ENCODE results near the gene ITSN2. TPM values are rescaled to one million over a fixed set of nuclear protein-coding genes. Genes with fewer than 3 reads are reported as not detected.

The ITSN2 gene
- total and polyA plus RNA-seq, 12 donors = 35.1 to 108 (median 59.8) TPM

DNA sequence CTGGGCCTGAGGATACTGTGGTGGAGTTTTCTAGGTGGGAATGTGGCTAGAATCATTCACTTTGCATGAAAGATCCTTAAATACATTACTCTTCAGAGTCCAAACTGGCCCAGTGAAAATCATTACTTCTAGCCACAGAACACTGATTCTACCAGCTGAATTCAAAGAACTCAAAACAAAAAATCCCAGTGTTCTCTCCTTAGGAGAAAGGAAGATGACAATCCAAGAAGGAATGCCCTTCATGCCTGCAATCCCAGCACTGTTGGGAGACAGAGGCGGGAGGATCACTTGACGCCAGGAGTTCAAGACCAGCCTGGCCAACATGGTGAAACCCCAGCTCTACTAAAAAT is 150.3 kb downstream of the ITSN2 start:
- TF ChIP-seq, protein P1, sequence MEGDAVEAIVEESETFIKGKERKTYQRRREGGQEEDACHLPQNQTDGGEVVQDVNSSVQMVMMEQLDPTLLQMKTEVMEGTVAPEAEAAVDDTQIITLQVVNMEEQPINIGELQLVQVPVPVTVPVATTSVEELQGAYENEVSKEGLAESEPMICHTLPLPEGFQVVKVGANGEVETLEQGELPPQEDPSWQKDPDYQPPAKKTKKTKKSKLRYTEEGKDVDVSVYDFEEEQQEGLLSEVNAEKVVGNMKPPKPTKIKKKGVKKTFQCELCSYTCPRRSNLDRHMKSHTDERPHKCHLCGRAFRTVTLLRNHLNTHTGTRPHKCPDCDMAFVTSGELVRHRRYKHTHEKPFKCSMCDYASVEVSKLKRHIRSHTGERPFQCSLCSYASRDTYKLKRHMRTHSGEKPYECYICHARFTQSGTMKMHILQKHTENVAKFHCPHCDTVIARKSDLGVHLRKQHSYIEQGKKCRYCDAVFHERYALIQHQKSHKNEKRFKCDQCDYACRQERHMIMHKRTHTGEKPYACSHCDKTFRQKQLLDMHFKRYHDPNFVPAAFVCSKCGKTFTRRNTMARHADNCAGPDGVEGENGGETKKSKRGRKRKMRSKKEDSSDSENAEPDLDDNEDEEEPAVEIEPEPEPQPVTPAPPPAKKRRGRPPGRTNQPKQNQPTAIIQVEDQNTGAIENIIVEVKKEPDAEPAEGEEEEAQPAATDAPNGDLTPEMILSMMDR (IDR thresholded peaks at IDR 0.05) = no peak
- no peak for TF ChIP-seq POLR2A (IDR thresholded peaks at IDR 0.05)
- 86 to 100% (median 93%) methylated on average over 2 of the region's 2 CpGs for WGBS, 4 donors
- Histone ChIP-seq H3K27ac (no peak overlapping the region), H3K4me3 (no peak overlapping the region), H3K9me3 (replicated peaks in 1 of 3) (no peaks in the 10 kb centered on the region), H3K4me1 (replicated peaks in 1 of 2) (no peaks in the 10 kb centered on the region), H3K27me3 (no peaks in the 10 kb centered on the region), H3K36me3 (replicated peaks in 1 of 2) (peaks cover 0 to 74% of the 10 kb centered on the region in 2 donors)
- intact Hi-C loops (cut with DNase I) = no loop called here
- no peak for DNase-seq

DNA sequence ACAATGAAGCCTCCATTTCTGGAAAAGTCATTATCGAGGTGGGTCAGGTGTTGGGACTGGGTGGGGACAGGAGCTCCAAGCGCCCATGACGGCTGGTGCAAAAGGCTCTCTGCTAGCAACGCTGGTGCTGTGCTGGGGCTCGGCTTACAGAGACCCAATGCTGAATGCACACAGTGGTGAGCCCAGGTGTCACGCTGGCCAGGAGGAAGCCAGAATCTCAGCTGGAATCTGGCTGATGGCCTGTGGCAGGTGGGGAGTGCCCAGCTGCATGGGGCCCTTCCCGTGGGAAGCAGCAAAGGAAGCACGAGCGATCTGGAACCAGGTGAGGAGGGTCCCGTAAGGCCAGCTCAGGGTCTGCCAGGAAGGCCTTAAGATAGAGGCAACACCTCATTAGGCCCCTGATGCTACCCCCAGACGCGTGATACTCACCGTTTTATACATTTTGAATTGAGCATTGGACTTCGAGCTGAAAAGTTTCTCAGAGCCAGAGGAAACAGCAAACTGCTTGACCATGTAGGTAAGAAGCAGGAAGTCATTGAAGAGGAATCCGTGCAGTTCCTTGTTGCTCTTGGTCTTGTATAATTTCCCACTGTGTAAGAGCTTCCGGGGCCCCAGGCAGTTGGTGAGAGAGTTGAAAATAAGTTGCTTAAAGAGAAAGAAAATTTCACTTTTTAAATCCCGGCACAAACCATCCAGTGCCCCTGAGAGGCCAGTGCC is 150.8 kb downstream of the ITSN2 start:
- 88 to 94% (median 91%) methylated on average over 17 of the region's 17 CpGs for WGBS, 4 donors
- H3K9me3 ChIP-seq (replicated peaks in 1 of 3) = no peaks in the 10 kb centered on the region

DNA sequence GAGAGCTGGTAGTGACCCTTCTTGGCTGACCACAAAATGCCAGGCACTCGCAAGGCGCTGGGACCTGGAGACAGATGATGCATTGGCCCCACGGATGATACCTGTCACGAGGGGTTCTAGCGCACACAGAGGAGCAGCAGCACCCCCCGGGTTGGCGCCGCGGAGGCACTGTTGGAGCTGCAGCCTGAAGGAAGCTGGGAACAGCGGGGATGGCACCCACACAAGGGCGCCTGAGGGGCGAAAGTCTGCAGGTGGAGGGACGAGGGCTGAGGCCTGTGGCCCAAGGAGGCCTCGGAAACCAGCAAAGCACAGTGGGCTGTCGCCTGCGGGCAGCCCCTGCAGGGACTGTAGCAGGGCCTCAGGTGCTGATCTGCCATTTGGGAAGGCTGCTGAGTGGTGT is 151.8 kb downstream of the ITSN2 start:
- Histone ChIP-seq H3K4me3 (no peak overlapping the region), H3K27me3 (no peaks in the 10 kb centered on the region), H3K9me3 (replicated peaks in 1 of 3) (no peaks in the 10 kb centered on the region), H3K4me1 (replicated peaks in 1 of 2) (no peaks in the 10 kb centered on the region), H3K36me3 (replicated peaks in 1 of 2) (peaks cover 0 to 85% of the 10 kb centered on the region in 2 donors), H3K27ac (no peak overlapping the region)
- DNase-seq = peak in 1 of 7 donors; percentile 39
- TF ChIP-seq, protein P1 (IDR thresholded peaks at IDR 0.05) = no peak
- TF ChIP-seq POLR2A (IDR thresholded peaks at IDR 0.05) = no peak
- intact Hi-C loops (cut with DNase I) = no loop called here
- WGBS, 4 donors = 94 to 97% (median 96%) methylated on average over 16 of the region's 16 CpGs

More for the DNA sequence above, 150.8 kb downstream of the ITSN2 start:
- Histone ChIP-seq H3K36me3 (replicated peaks in 1 of 2) (peaks cover 0 to 77% of the 10 kb centered on the region in 2 donors), H3K27me3 (no peaks in the 10 kb centered on the region), H3K4me3 (no peak overlapping the region), H3K4me1 (replicated peaks in 1 of 2) (no peaks in the 10 kb centered on the region), H3K27ac (no peak overlapping the region)
- intact Hi-C loops (cut with DNase I) = no loop called here
- peak in 1 of 7 donors; percentile 31 for DNase-seq
- no peak for TF ChIP-seq POLR2A (IDR thresholded peaks at IDR 0.05)

DNA sequence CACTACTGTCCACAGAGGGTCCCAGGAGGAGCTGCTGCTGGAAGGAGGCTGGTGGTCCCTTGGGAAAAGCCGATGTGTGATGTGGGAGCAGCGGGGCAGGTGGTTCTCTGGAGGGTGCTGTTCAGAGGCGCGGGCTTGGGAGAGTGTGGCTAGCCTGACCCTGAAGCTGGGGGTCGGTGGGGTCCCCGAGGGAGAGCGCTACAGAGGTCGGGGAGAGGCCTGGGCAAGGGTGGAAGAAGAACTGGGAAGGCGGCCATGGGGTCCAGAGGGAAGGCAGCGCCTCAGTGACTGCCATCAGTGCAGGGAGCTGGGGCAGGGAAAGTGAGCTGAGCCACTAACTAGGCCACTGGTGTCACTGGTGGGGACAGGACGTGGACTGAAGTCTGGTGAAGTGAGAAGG is 153.0 kb downstream of the ITSN2 start:
- peaks cover 0 to 81% of the 10 kb centered on the region in 2 donors for H3K36me3 ChIP-seq (replicated peaks in 1 of 2)
- WGBS, 4 donors = 88 to 92% (median 89%) methylated on average over 11 of the region's 11 CpGs
- H3K4me1 ChIP-seq (replicated peaks in 1 of 2) = no peaks in the 10 kb centered on the region
- TF ChIP-seq POLR2A (IDR thresholded peaks at IDR 0.05) = no peak
- TF ChIP-seq, protein P1 (IDR thresholded peaks at IDR 0.05) = no peak
- H3K4me3 ChIP-seq = no peak overlapping the region
- no peaks in the 10 kb centered on the region for H3K27me3 ChIP-seq
- intact Hi-C loops (cut with DNase I) = no loop called here
- H3K9me3 ChIP-seq (replicated peaks in 1 of 3) = no peaks in the 10 kb centered on the region
- DNase-seq = peak in 1 of 7 donors; percentile 35
- H3K27ac ChIP-seq = no peak overlapping the region

DNA sequence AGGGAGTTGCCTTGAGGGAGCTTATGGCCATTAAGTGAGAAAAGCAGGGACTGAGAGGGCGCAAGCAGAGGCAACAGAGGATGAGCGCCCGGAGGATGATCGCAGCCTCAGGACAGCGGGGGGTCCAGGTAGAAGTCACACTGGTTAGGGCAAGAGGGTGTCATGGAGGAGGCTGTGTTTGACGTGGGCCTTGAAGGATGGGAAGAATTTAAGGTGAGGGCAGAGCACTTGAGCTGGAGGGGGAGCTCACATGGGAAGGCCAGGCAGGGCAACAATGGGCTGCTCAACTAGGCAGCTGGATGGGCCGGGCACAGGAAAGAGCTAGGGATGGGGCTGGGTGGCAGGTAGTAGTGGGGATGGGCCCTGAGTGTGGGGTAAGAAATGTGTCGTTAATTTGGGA is 153.6 kb downstream of the ITSN2 start:
- Histone ChIP-seq H3K27me3 (no peaks in the 10 kb centered on the region), H3K36me3 (replicated peaks in 1 of 2) (peaks cover 0 to 74% of the 10 kb centered on the region in 2 donors), H3K9me3 (replicated peaks in 1 of 3) (no peaks in the 10 kb centered on the region), H3K27ac (no peak overlapping the region), H3K4me1 (replicated peaks in 1 of 2) (no peaks in the 10 kb centered on the region), H3K4me3 (no peak overlapping the region)
- intact Hi-C loops (cut with DNase I) = no loop called here
- 82 to 90% (median 86%) methylated on average over 8 of the region's 8 CpGs for WGBS, 4 donors
- DNase-seq = peak in 1 of 7 donors; percentile 27
- no peak for TF ChIP-seq POLR2A (IDR thresholded peaks at IDR 0.05)
- TF ChIP-seq, protein P1 (IDR thresholded peaks at IDR 0.05) = no peak
